Prostate gland (tissue), 2 donors: ENCODE results near the gene MYL12B. TPM values are rescaled to one million over a fixed set of nuclear protein-coding genes. Genes with fewer than 3 reads are reported as not detected.

Experiments used
- DNase-seq: peaks from one replicate; pipeline ENCODE4 v3.0.0-alpha.2; 2019; ENCODE audit warnings: low spot score
- H3K27ac ChIP-seq, 2 donors: fragments of 200-600 bp; sonication (generic); 2 replicates each; pipeline ENCODE4 v1.5.1; 2017 to 2019
- H3K27me3 ChIP-seq: fragments of 200-600 bp; sonication (generic); replicated peaks from 2 replicates; pipeline ENCODE4 v1.5.1; 2019; ENCODE audit not compliant: insufficient read depth
- H3K36me3 ChIP-seq, 2 donors: fragments of 200-600 bp; sonication (generic); 1 replicate in 1 of 2; 2 replicates in 1 of 2; pipeline versions ENCODE4 v1.5.1 to v1.8.1; 2017 to 2019
- H3K4me1 ChIP-seq: fragments of 200-600 bp; sonication (generic); replicated peaks from 2 replicates; pipeline ENCODE4 v1.5.1; 2019
- H3K4me3 ChIP-seq, 2 donors: fragments of 200-600 bp; sonication (generic); 2 replicates each; pipeline ENCODE4 v1.5.1; 2017 to 2019
- H3K9me3 ChIP-seq: fragments of 200-600 bp; sonication (generic); 2 replicates; pipeline ENCODE4 v1.5.1; 2017
- POLR2A ChIP-seq: fragments of 450-650 bp; IDR thresholded peaks from one replicate; pipeline ENCODE4 v1.6.1; 2016; ENCODE audit warnings: antibody characterized with exemption, mild to moderate bottlenecking
- POLR2AphosphoS5 ChIP-seq: sonication (generic); formaldehyde crosslinking; IDR thresholded peaks from one replicate; pipeline ENCODE4 v1.6.1; 2017; ENCODE audit warnings: antibody characterized with exemption
- WGBS: methylation state at CpG from one replicate; pipeline ENCODE4 v1.1.5; 2018; 5-methylcytosine and 5-hydroxymethylcytosine counted together
- intact Hi-C: fragments of 100-400 bp; cut with DNase I; formaldehyde crosslinking; loops from one replicate; pipeline ENCODE4 v1.14.2; 2022
- total RNA-seq, 2 donors: library from RNA; depleted of rRNA; stranded (reverse); fragments of >200 nt; gene quantifications; one replicate each; pipeline ENCODE4 v1.1.0, GENCODE V29; 2016
- TF ChIP-seq, protein P1 (sequence below), 4 experiments: fragments of 200-600 bp in 2 of 4; fragments of 450-650 bp in 2 of 4; sonication (generic) in 2 of 4; IDR thresholded peaks; 1 replicate in 3 of 4; 2 replicates in 1 of 4; pipeline ENCODE4 v1.5.1; 2016 to 2019; ENCODE audit warnings: antibody characterized with exemption in 4 of 4, mild to moderate bottlenecking in 2 of 4, moderate library complexity in 2 of 4

Gene MYL12B
- total RNA-seq, 2 donors from 2014 or later, result 254 to 310 TPM

DNA sequence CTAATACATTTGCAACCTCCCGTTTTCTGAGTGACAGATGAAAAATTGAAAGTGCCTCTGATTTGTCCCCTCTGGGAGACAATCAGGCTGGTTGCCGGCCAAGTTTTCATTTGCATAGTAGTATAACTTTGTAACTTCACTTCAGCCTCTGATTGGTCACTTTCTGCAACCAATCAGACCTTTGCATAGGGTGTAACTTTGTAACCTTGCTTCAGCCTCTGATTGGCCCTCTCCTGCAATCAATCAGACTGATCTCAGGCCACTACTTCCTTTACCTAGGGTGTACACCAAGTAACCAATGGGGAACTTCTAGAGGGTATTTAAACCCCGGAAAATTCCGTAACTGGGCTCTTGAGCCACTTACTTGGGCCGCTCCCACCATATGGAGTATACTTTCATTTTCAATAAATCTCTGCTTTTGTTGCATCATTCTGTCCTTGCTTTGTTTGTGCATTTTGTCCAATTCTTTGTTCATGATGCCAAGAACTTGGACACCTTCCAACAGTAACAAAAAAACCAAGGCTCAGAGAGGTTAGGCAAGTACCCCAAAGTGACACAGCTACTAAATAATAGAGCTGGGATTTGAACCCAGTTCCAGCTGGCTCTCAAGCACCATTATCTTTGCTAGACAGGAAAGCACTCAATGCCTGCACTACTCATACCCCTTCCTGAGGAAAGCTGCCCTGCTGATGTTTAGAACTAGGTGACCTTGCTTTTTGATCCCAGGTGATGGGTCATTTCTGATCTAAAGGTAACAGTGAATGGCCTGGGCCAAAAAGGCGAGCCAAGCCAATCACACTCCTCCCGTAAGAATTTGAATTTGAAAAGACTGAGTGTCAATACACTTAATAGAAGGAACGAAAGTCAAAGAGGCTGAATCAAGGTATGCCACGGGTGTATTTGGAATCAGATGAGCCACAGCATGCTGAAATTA, 31.3 kb upstream of the MYL12B start:
- TF ChIP-seq, protein P1, sequence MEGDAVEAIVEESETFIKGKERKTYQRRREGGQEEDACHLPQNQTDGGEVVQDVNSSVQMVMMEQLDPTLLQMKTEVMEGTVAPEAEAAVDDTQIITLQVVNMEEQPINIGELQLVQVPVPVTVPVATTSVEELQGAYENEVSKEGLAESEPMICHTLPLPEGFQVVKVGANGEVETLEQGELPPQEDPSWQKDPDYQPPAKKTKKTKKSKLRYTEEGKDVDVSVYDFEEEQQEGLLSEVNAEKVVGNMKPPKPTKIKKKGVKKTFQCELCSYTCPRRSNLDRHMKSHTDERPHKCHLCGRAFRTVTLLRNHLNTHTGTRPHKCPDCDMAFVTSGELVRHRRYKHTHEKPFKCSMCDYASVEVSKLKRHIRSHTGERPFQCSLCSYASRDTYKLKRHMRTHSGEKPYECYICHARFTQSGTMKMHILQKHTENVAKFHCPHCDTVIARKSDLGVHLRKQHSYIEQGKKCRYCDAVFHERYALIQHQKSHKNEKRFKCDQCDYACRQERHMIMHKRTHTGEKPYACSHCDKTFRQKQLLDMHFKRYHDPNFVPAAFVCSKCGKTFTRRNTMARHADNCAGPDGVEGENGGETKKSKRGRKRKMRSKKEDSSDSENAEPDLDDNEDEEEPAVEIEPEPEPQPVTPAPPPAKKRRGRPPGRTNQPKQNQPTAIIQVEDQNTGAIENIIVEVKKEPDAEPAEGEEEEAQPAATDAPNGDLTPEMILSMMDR (IDR thresholded peaks at IDR 0.05), result no peak
- TF ChIP-seq POLR2AphosphoS5 (no peak), POLR2A (no peak)

DNA sequence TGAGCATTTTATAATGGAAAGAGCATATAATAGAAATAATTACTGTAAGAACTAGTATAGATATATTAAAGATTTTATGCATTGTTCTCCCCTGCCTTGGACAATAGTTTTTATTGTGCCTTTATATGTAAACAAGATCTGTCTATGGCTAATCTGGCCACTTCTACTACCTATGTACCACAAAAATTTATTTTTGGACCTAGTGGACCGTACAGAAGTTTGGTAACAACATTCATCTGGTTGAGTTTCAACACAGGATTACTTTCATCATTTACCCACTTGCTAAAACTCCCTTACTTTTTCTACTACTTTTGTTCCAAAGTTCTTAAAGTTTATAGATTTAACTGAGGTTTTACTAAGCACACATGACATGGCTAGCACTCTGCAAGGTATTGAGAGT, 28.9 kb upstream of the MYL12B start:
- H3K27ac ChIP-seq, result no peak overlapping the region
- H3K27me3 ChIP-seq, result no peaks in the 10 kb centered on the region
- intact Hi-C loops, result no loop called here
- TF ChIP-seq, protein P1 (IDR thresholded peaks at IDR 0.05), result no peak
- TF ChIP-seq POLR2AphosphoS5 (no peak), POLR2A (no peak)
- H3K36me3 ChIP-seq, result no peaks in the 10 kb centered on the region
- DNase-seq, result no peak
- WGBS, result 80% methylated on average over 1 of the region's 1 CpG
- H3K4me3 ChIP-seq, result no peak overlapping the region
- no peaks in the 10 kb centered on the region for H3K4me1 ChIP-seq
- no peaks in the 10 kb centered on the region for H3K9me3 ChIP-seq

More for the DNA sequence above, 31.3 kb upstream of the MYL12B start:
- Histone ChIP-seq H3K27ac (no peak overlapping the region), H3K27me3 (no peaks in the 10 kb centered on the region), H3K9me3 (no peaks in the 10 kb centered on the region), H3K36me3 (no peaks in the 10 kb centered on the region), H3K4me3 (no peak overlapping the region), H3K4me1 (no peaks in the 10 kb centered on the region)
- 84% methylated on average over 9 of the region's 9 CpGs for WGBS
- intact Hi-C loops, result no loop called here
- no peak for DNase-seq

DNA sequence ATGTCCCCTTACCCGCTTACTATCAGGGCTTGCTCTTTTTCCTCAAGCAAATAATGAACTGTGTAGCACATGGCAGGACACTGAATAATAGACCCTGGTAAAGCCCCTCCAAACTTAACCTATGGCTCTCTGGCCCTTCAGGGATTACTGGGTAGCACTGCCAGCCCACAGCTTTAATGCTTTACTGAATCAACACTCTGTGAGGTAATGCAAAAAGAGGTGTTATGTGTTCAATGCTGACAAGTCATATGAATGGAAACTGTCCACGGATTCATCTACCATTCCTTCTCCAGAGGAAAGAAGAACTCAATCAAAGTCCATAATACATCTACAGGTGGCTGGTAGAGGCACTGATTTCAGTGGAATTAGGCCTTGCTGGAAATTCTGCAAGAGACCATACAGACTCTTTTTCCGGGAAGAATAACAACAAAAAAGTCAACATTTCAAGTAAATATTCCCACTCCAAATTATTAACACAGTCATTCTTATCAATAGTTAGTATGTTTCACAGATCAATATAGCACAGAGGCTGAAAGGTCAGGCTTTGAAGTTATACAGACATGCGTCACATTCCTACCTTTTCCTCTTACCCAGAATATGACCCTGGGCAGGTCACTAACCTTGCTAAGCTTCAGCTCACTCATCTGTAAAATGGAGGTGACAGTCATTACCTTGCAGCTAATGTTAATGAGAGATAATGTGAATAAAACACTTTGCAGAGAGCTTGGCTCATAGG, 28.3 kb upstream of the MYL12B start:
- DNase-seq, result no peak
- H3K27ac ChIP-seq, result no peak overlapping the region
- WGBS, result 89% methylated on average over 4 of the region's 4 CpGs
- H3K4me3 ChIP-seq, result no peak overlapping the region
- TF ChIP-seq, protein P1 (IDR thresholded peaks at IDR 0.05), result no peak
- no peak for TF ChIP-seq POLR2AphosphoS5
- TF ChIP-seq POLR2A, result no peak
- no peaks in the 10 kb centered on the region for H3K4me1 ChIP-seq
- no peaks in the 10 kb centered on the region for H3K36me3 ChIP-seq
- no peaks in the 10 kb centered on the region for H3K9me3 ChIP-seq
- intact Hi-C loops, result no loop called here
- no peaks in the 10 kb centered on the region for H3K27me3 ChIP-seq

DNA sequence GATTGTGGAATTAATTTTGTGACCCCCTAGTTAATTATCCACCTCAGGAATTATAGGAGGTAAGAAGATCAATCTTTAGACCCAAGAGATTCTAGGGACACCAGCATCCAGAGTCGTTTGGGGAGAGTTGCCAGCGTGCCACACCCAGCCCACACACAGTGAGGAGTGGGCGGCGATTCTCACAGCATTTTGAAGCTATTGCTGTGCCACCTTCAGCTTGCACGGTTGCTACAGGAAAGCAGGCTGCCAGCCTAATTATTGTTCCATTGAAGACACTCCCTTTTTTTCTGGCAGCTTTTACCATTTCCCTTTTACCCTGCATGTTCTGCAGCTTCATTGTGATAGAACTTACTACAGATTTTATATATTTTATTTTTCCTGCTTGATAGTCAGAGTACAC, 27.5 kb upstream of the MYL12B start:
- no peak for DNase-seq
- 43% methylated on average over 5 of the region's 5 CpGs for WGBS
- no peak for TF ChIP-seq POLR2AphosphoS5
- TF ChIP-seq POLR2A, result no peak
- TF ChIP-seq, protein P1 (IDR thresholded peaks at IDR 0.05), result no peak
- Histone ChIP-seq H3K27ac (no peak overlapping the region), H3K9me3 (no peaks in the 10 kb centered on the region), H3K4me1 (no peaks in the 10 kb centered on the region), H3K27me3 (no peaks in the 10 kb centered on the region), H3K4me3 (no peak overlapping the region), H3K36me3 (no peaks in the 10 kb centered on the region)
- intact Hi-C loops, result no loop called here
